Endodermal cell (in vitro differentiated cells): ENCODE measurements around the gene GALNT17. TPM values are rescaled to one million over a fixed set of nuclear protein-coding genes. Genes with fewer than 3 reads are reported as not detected.

Source experiments
- DNase-seq: peaks from one replicate; pipeline ENCODE4 v3.0.0-alpha.2; 2017
- H3K27ac ChIP-seq: 2 replicates; pipeline ENCODE4 v1.5.1; 2013; ENCODE audit warnings: mild to moderate bottlenecking, low read depth, low read length, moderate library complexity
- H3K27me3 ChIP-seq: 2 replicates; pipeline ENCODE4 v1.6.1; 2013; ENCODE audit warnings: mild to moderate bottlenecking, low read length, moderate library complexity; ENCODE audit not compliant: insufficient read depth, control insufficient read depth, poor library complexity, severe bottlenecking
- H3K36me3 ChIP-seq: 2 replicates; pipeline ENCODE4 v1.7.0; 2013; ENCODE audit warnings: mild to moderate bottlenecking, low read length, moderate library complexity; ENCODE audit not compliant: control insufficient read depth, insufficient read depth
- H3K4me1 ChIP-seq: one replicate; pipeline ENCODE4 v1.7.0; 2013; ENCODE audit warnings: low read length; ENCODE audit not compliant: control insufficient read depth, insufficient read depth
- H3K4me3 ChIP-seq: 2 replicates; pipeline ENCODE4 v1.5.1; 2013; ENCODE audit warnings: mild to moderate bottlenecking, low read length, moderate library complexity
- H3K9ac ChIP-seq: 2 replicates; pipeline ENCODE4 v1.6.1; 2013; ENCODE audit warnings: mild to moderate bottlenecking, low read length, moderate library complexity; ENCODE audit not compliant: poor library complexity, severe bottlenecking; ENCODE audit errors: extremely low read depth
- H3K9me3 ChIP-seq: 2 replicates; pipeline ENCODE4 v1.6.1; 2013; ENCODE audit warnings: mild to moderate bottlenecking, low read length, moderate library complexity; ENCODE audit not compliant: control insufficient read depth
- H3K27ac Mint-ChIP-seq: 2 replicates; pipeline ENCODE4 v1.8.0; 2020; ENCODE audit warnings: mixed read lengths
- H3K27me3 Mint-ChIP-seq: 2 replicates; pipeline ENCODE4 v1.8.0; 2021; ENCODE audit warnings: mild to moderate bottlenecking, mixed read lengths; ENCODE audit not compliant: insufficient read depth
- H3K36me3 Mint-ChIP-seq: 2 replicates; pipeline ENCODE4 v1.8.0; 2020; ENCODE audit warnings: low read depth, mixed read lengths
- H3K4me1 Mint-ChIP-seq: 2 replicates; pipeline ENCODE4 v1.8.0; 2020; ENCODE audit warnings: mixed read lengths
- H3K4me3 Mint-ChIP-seq: 2 replicates; pipeline ENCODE4 v1.8.0; 2020; ENCODE audit warnings: mild to moderate bottlenecking, moderate library complexity, mixed read lengths
- H3K9me3 Mint-ChIP-seq: 2 replicates; pipeline ENCODE4 v1.8.0; 2020; ENCODE audit warnings: mild to moderate bottlenecking, mixed read lengths
- WGBS, 2 experiments: methylation state at CpG; one replicate each; pipeline versions ENCODE4 v1.1.5 to v1.1.7; 2013; ENCODE audit warnings: missing lambda C conversion rate in 2 of 2, mixed read lengths in 1 of 2; ENCODE audit not compliant: insufficient coverage in 1 of 2, insufficient read length in 1 of 2; 5-methylcytosine and 5-hydroxymethylcytosine counted together
- total RNA-seq, 2 donors: library from RNA; stranded (reverse); fragmentation: NEBNext Ultra II Directional in 1 of 2; extraction: Animal tissue kit (Norgen Biotek cat#: 25700) in 1 of 2; gene quantifications; 2 replicates in 1 of 2; 3 replicates in 1 of 2; pipeline ENCODE4 v1.2.1, GENCODE V29; 2021
- TF ChIP-seq, protein P1 (sequence below): fragments of 200-600 bp; sonication (generic); conservative IDR thresholded peaks from 2 replicates; pipeline ENCODE4 v1.5.0; 2021; ENCODE audit warnings: antibody characterized with exemption, mild to moderate bottlenecking

The GALNT17 gene
- total RNA-seq, 2 donors from 2014 or later: 60.4 to 61.3 TPM

DNA sequence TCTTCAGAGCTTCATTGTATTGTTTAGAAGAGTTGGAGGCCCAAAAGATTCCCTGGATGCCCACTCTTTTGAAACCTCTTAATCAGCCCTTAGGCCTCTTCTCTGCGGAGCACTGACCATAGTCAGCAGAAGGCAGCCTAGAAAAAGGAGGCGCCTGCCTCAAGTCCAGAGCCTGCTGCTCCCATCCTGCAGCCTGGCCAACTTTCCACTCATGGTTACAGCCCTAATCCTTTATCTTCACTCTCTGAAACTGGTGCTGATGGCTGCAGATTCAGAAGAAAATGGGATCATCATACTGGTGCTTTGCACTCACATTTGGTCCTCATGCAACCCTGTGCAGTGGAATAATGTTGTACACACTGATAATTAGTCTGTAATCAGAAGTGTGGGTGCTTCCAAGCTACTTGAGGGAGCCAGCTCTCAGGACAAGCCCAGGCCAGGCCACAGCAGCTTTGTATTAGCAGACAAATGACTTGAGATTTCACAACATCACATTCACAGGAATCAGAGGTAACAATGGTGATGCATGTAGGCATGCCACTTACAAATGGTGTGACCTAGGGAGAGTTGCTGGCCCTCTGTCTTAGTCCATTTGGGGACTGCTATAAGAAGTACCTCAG lies 272.9 kb downstream of the GALNT17 start:
- H3K4me1 Mint-ChIP-seq: peaks cover 26% of the 10 kb centered on the region
- H3K27me3 ChIP-seq: no peaks in the 10 kb centered on the region
- peak; percentile 23 for DNase-seq
- H3K9me3 ChIP-seq: peaks cover 67% of the 10 kb centered on the region
- H3K36me3 Mint-ChIP-seq: peaks cover 65% of the 10 kb centered on the region
- no peak overlapping the region for H3K27ac ChIP-seq
- H3K36me3 ChIP-seq: peaks cover 61% of the 10 kb centered on the region
- H3K27me3 Mint-ChIP-seq: no peaks in the 10 kb centered on the region
- 94 to 100% methylated on average over 2 of the region's 2 CpGs for WGBS, 2 experiments
- no peak overlapping the region for H3K9ac ChIP-seq
- H3K4me3 Mint-ChIP-seq: no peak overlapping the region
- peak overlapping the region; percentile 63 for H3K4me3 ChIP-seq
- H3K9me3 Mint-ChIP-seq: peaks cover 56% of the 10 kb centered on the region
- TF ChIP-seq, protein P1, sequence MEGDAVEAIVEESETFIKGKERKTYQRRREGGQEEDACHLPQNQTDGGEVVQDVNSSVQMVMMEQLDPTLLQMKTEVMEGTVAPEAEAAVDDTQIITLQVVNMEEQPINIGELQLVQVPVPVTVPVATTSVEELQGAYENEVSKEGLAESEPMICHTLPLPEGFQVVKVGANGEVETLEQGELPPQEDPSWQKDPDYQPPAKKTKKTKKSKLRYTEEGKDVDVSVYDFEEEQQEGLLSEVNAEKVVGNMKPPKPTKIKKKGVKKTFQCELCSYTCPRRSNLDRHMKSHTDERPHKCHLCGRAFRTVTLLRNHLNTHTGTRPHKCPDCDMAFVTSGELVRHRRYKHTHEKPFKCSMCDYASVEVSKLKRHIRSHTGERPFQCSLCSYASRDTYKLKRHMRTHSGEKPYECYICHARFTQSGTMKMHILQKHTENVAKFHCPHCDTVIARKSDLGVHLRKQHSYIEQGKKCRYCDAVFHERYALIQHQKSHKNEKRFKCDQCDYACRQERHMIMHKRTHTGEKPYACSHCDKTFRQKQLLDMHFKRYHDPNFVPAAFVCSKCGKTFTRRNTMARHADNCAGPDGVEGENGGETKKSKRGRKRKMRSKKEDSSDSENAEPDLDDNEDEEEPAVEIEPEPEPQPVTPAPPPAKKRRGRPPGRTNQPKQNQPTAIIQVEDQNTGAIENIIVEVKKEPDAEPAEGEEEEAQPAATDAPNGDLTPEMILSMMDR: no peak
- no peak overlapping the region for H3K27ac Mint-ChIP-seq
- peaks cover 11% of the 10 kb centered on the region for H3K4me1 ChIP-seq

DNA sequence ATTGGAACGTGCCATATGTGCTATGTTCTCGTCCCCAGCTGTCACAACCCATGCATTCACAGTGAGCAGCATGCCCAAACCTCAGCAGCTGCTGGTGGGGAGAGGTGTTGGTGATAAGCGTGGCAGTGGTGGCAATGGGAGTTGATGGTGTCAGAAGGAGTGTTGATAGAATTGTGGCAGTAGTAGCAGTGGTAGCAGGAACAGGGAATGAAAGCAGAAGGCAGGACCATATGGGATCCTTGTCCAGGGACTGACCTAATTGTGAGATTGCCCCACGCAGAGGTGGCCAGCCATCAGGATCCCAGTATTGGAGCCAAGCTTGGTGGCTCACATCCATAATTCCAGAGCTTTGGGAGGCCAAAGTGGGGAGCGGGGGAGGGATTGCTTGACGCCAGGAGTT lies 276.3 kb downstream of the GALNT17 start:
- peak; percentile 34 for DNase-seq
- H3K9me3 ChIP-seq: peaks cover 58% of the 10 kb centered on the region
- peaks cover 24% of the 10 kb centered on the region for H3K4me1 Mint-ChIP-seq
- no peak overlapping the region for H3K4me3 Mint-ChIP-seq
- H3K36me3 ChIP-seq: peaks cover 54% of the 10 kb centered on the region
- H3K27ac ChIP-seq: no peak overlapping the region
- H3K36me3 Mint-ChIP-seq: peaks cover 63% of the 10 kb centered on the region
- TF ChIP-seq, protein P1: no peak
- no peak overlapping the region for H3K27ac Mint-ChIP-seq
- WGBS, 2 experiments: 94 to 98% methylated on average over 5 to 6 of the region's 6 CpGs
- peaks cover 50% of the 10 kb centered on the region for H3K9me3 Mint-ChIP-seq
- H3K4me1 ChIP-seq: peaks cover 10% of the 10 kb centered on the region
- H3K27me3 Mint-ChIP-seq: no peaks in the 10 kb centered on the region
- no peak overlapping the region for H3K9ac ChIP-seq
- no peaks in the 10 kb centered on the region for H3K27me3 ChIP-seq
- no peak overlapping the region for H3K4me3 ChIP-seq

DNA sequence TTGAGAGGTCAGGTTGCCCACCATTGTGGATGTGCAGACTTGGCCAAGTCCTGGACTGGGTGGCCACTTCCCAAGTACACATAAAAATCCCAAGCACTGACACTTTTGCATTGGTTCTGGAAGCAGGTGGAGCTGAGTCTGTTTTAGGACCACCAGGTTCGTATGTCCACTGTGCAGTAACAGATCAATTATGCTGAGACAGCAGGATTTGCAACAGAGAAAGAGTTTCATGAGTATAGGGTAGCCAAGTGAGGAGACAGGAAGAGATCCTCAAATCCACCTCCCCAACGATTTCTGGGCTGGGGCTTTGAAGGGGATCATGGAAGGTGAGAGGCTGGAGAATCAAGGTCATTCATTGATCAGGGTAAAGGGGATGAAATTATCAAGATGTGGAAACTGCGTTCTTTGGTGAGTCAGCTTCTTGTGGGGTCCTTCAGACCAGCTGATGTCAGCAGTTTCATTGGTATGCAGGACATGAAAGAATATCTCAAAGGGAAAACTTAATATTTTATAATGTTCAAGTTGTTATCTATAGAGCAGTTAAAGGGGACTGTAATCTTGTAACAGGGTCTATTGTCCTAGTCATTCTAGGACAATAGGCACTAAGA lies 277.7 kb downstream of the GALNT17 start:
- Mint-ChIP-seq H3K27ac (no peak overlapping the region), H3K9me3 (peaks cover 41% of the 10 kb centered on the region), H3K4me3 (no peak overlapping the region), H3K4me1 (peaks cover 14% of the 10 kb centered on the region), H3K36me3 (peaks cover 60% of the 10 kb centered on the region), H3K27me3 (no peaks in the 10 kb centered on the region)
- TF ChIP-seq, protein P1: no peak
- 93 to 100% methylated on average over 2 to 3 of the region's 3 CpGs for WGBS, 2 experiments
- H3K4me3 ChIP-seq: peak overlapping the region; percentile 56
- DNase-seq: peak; percentile 11
- peaks cover 47% of the 10 kb centered on the region for H3K9me3 ChIP-seq
- no peaks in the 10 kb centered on the region for H3K27me3 ChIP-seq
- H3K36me3 ChIP-seq: peaks cover 54% of the 10 kb centered on the region
- H3K4me1 ChIP-seq: peaks cover 2% of the 10 kb centered on the region
- H3K27ac ChIP-seq: no peak overlapping the region
- no peak overlapping the region for H3K9ac ChIP-seq
